ENCODE results near the gene MCRIP2. TPM values are rescaled to one million over a fixed set of nuclear protein-coding genes. Genes with fewer than 3 reads are reported as not detected.

MCRIP2 gene
- total and polyA plus RNA-seq, 10 donors: 23.6 to 106 (median 41.8) TPM

- H3K9me3 ChIP-seq: no peaks in the 10 kb centered on the region
- no peak for DNase-seq
- TF ChIP-seq CTCF (IDR thresholded peaks at IDR 0.05 in 8 of 11, conservative IDR thresholded peaks at IDR 0.05 in 3 of 11) (no peak), POLR2AphosphoS5 (IDR thresholded peaks at IDR 0.05) (no peak), POLR2A (IDR thresholded peaks at IDR 0.05) (no peak)
- H3K4me1 ChIP-seq: no peaks in the 10 kb centered on the region
- H3K27ac ChIP-seq: no peak overlapping the region
- intact Hi-C loops (cut with DNase I; ENCODE audit: low total_unique reads): no loop called here
- peaks cover 0 to 56% (median 13%) of the 10 kb centered on the region in 6 donors for H3K36me3 ChIP-seq
- no peak overlapping the region for H3K4me3 ChIP-seq
- WGBS, 5 donors: 89 to 94% (median 91%) methylated on average over 26 to 41 of the region's 41 CpGs
- H3K27me3 ChIP-seq (replicated peaks in 1 of 7): no peaks in the 10 kb centered on the region
Observed at GRCh38 chr16:620700-621525, 20.7 kb upstream of the MCRIP2 start.

- intact Hi-C loops (cut with DNase I; ENCODE audit: low total_unique reads): no loop called here
- H3K9me3 ChIP-seq: no peaks in the 10 kb centered on the region
- H3K4me1 ChIP-seq: no peaks in the 10 kb centered on the region
- DNase-seq: no peak
- no peaks in the 10 kb centered on the region for H3K27me3 ChIP-seq (replicated peaks in 1 of 7)
- H3K27ac ChIP-seq: no peak overlapping the region
- no peak overlapping the region for H3K4me3 ChIP-seq
- WGBS, 5 donors: 81 to 92% (median 88%) methylated on average over 13 to 21 of the region's 21 CpGs
- no peak for TF ChIP-seq CTCF (IDR thresholded peaks at IDR 0.05 in 8 of 11, conservative IDR thresholded peaks at IDR 0.05 in 3 of 11)
- TF ChIP-seq POLR2A (IDR thresholded peaks at IDR 0.05): no peak
- TF ChIP-seq POLR2AphosphoS5 (IDR thresholded peaks at IDR 0.05): no peak
- H3K36me3 ChIP-seq: peaks cover 0 to 61% (median 19%) of the 10 kb centered on the region in 6 donors
Observed at GRCh38 chr16:621526-622105, 20.0 kb upstream of the MCRIP2 start.

- Histone ChIP-seq H3K4me3 (no peak overlapping the region), H3K27ac (peak overlapping the region in 5 of 8 donors; percentile 1 to 24 (median 21)), H3K4me1 (no peaks in the 10 kb centered on the region), H3K9me3 (no peaks in the 10 kb centered on the region), H3K27me3 (replicated peaks in 1 of 7) (no peaks in the 10 kb centered on the region), H3K36me3 (peaks cover 0 to 61% (median 26%) of the 10 kb centered on the region in 6 donors)
- intact Hi-C loops (cut with DNase I; ENCODE audit: low total_unique reads): no loop called here
- 85 to 94% (median 91%) methylated on average over 17 of the region's 17 CpGs for WGBS, 5 donors
- TF ChIP-seq POLR2AphosphoS5 (IDR thresholded peaks at IDR 0.05): peak in 1 of 3 donors; percentile 15
- TF ChIP-seq CTCF (IDR thresholded peaks at IDR 0.05 in 8 of 11, conservative IDR thresholded peaks at IDR 0.05 in 3 of 11): no peak
- no peak for TF ChIP-seq POLR2A (IDR thresholded peaks at IDR 0.05)
- peak; percentile 60 for DNase-seq
Observed at GRCh38 chr16:622920-623280, 18.7 kb upstream of the MCRIP2 start.

- Histone ChIP-seq H3K27me3 (replicated peaks in 1 of 7) (no peaks in the 10 kb centered on the region), H3K36me3 (peaks cover 0 to 66% (median 35%) of the 10 kb centered on the region in 6 donors), H3K4me1 (peaks cover 0 to 16% (median 3%) of the 10 kb centered on the region in 6 donors), H3K9me3 (no peaks in the 10 kb centered on the region), H3K27ac (no peak overlapping the region), H3K4me3 (no peak overlapping the region)
- 82 to 94% (median 89%) methylated on average over 9 to 10 of the region's 10 CpGs for WGBS, 5 donors
- TF ChIP-seq POLR2AphosphoS5 (IDR thresholded peaks at IDR 0.05): no peak
- TF ChIP-seq POLR2A (IDR thresholded peaks at IDR 0.05): no peak
- no peak for TF ChIP-seq CTCF (IDR thresholded peaks at IDR 0.05 in 8 of 11, conservative IDR thresholded peaks at IDR 0.05 in 3 of 11)
- no peak for DNase-seq
- intact Hi-C loops (cut with DNase I; ENCODE audit: low total_unique reads): no loop called here
Observed at GRCh38 chr16:624526-625070, 17.0 kb upstream of the MCRIP2 start.

Data from spleen (tissue), 11 donors.